Inflammatory macrophage treated with lipopolysaccharide for 4 hours (primary cell): ENCODE data around the gene PLA2G3.
A peak's percentile ranks its signal among the peaks of the same experiment; 100 is the strongest.
"Not testable (repeated sequence)": the region's sequence is repeated elsewhere in the genome, so short reads cannot be mapped to it uniquely, and the experiment has no call there.

Experiments used
- DNase-seq: peaks from one replicate; pipeline ENCODE4 v3.0.0-alpha.2; 2020

PLA2G3 gene

DNA sequence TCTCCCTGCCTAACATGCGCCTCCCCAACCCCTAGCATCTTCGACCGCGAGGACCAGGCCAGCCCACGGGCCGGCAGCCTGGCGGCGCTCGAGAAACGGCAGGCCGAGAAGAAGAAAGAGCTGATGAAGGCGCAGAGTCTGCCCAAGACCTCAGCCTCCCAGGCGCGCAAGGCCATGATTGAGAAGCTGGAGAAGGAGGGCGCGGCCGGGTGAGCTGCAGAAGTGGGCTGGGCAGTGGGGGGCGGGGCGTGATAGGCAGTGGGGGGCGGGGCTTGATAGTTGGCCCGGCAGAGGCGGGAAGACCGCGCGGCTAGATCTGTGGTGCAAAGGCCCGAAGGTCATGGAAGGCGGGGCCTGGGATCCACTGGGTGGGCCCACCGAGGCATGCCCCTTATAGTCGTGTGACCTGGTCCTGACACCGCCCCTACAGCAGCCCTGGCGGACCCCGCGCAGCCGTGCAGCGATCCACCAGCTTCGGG is 41.6 kb downstream of the PLA2G3 start:
- no peak for DNase-seq

- no peak for DNase-seq
Observed at GRCh38 chr22:31097941-31098631, 42.2 kb downstream of the PLA2G3 start.

- DNase-seq: not testable (repeated sequence)
Observed at GRCh38 chr22:31097539-31097938, 42.8 kb downstream of the PLA2G3 start.

DNA sequence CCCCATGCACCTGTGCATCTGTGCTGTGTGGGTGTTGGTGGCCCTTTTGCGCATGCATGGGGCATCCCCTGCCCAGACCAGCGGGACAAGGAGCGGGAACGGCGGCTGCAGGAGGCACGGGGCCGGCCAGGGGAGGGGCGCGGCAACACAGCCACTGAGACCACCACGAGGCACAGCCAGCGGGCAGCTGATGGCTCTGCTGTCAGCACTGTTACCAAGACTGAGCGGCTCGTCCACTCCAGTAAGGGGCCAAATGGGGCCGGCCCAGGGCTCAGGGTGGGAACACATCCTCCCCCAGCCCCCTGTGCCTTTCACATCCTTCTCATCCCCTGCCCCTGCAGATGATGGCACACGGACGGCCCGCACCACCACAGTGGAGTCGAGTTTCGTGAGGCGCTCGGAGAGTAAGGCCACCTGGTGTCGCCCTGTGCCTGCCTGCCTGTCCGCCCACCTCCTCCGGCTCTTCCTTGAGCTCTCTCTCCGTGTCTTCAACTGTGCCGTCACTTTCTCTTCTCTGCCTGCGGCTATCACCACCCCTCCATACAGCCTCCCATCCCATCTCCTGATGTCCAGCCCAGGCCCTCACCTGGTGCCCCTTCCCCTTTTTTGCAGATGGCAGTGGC is 43.5 kb downstream of the PLA2G3 start:
- DNase-seq: no peak

DNA sequence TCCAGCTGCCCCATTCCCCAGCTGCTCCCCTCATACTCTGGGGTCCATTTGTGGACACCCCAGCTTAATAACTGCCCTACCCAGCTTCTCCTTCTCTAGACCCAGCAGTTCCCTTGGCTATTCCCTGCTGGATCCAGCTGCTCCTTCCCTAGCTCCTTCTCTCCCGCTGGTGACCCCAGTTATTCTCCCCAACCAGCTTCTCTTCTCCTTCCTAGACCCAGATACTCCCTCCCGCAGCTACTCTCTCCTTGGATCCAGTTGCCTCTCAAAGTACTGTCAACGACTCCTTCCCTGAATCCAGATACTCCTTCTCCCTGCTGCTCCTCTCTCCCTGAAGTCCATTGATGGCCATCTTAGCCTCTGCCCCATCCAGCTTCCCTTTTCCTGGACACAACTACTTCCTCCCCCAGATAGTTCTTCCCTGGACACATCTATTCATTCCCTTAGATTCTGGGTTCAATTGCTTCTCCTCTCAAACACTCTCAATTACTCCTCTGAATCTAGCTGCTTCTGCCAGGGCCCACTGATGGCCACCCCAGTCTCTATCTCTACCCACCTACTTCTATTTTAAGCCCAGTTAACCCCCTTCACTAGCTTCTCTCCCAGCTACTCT is 44.6 kb downstream of the PLA2G3 start:
- DNase-seq: no peak

DNA sequence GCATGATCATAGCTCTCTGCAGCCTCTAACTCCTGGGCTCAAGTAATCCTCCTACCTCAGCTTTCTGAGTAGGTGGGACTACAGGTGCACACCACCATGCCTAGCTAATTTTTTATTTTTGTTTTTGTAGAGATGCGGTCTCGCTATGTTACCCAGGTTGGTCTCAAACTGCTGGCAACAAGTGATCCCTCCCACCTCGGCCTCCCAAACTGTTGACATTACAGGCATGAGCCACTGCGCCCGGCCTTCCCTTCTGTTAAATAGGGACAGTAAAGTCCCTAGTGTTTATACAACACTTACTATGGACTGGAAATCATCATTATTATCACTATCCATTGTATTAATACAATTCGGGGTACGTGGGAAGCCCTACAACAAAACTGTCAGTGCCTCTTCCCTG is 45.6 kb downstream of the PLA2G3 start:
- no peak for DNase-seq

DNA sequence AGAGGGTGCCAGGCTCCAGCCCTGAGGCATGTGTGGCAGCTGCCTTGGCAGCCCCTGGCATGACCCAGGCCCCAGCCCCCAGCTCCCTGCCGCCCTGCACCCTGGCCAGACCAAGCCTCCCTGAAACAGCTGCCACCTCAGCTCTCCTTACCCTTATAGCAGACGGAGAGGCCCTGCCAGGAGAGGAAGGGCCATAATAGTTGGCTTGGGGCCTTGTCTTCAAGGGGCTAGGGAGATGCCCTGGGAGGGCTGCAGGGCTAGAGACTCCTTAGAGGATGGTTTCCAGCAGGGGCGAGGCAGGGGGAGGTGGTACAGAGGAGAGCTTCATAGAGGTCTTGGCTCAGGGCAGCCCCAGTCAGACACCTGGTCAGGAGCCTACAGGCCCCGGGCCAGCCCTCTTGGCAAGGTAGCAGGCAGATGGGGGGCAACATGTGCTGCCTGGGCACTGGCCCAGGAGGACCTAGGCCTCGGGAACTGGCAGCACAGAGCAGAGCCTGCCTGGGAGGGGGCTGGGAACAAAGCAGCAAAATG is 46.2 kb downstream of the PLA2G3 start:
- no peak for DNase-seq

- DNase-seq: no peak
Observed at GRCh38 chr22:31093086-31093850, 47.0 kb downstream of the PLA2G3 start.

- no peak for DNase-seq
Observed at GRCh38 chr22:31092161-31092560, 48.1 kb downstream of the PLA2G3 start.

DNA sequence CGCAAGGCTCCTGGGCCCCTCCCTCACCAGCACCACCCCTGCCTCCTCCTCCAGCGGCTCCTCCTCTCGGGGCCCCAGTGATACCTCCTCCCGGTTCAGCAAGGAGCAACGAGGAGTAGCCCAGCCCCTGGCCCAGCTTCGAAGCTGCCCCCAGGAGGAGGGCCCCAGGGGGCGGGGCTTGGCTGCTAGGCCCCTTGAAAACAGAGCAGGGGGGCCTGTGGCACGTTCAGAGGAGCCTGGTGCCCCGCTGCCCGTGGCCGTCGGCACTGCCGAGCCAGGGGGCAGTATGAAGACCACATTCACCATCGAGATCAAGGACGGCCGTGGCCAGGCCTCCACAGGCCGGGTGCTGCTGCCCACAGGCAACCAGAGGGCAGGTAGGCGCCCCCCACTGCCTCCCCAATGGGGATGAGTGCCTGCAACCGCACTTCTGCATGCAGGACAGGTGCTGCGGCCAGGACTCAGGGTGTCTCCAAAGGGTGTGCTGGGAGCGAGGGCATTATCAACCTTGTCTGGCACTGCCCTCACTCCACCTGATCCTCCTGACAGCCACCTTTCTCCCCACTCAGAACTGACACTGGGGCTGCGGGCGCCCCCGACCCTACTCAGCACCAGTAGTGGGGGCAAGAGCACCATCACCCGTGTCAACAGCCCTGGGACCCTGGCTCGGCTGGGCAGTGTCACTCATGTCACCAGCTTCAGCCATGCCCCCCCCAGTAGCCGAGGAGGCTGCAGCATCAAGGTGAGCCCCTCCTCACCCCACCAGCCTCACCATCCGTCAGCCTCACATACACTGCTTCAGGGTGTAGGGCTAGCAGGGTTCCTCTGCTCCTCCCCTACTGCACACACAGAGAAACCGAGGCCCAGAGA is 49.0 kb downstream of the PLA2G3 start:
- no peak for DNase-seq

GRCh38 chr22:31090217-31091085 is 49.9 kb downstream of the PLA2G3 start:
- DNase-seq: no peak

- peak; percentile 40 for DNase-seq
Observed at GRCh38 chr22:31089160-31090100, 50.9 kb downstream of the PLA2G3 start.

GRCh38 chr22:31088233-31088986 is 51.9 kb downstream of the PLA2G3 start:
- DNase-seq: no peak

DNA sequence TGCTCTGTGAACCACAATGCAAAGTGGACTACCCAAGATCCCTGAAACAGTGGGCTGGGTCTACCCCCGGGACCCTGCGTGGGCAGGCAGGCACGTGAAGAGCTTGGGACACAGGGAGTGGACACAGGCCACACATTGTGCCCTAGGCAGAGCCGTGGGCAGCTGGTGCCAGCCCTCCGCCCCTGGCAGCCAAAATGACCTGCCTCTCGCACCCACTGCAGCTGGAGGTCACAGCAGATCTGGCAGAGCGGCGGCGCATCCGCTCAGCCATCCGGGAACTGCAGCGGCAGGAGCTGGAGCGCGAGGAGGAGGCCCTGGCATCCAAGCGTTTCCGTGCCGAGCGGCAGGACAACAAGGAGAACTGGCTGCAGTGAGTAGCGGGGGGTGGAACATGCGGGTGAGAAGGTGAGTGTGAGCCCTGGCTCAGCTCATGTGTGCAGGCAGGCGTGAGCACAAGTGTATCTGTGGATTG is 52.5 kb downstream of the PLA2G3 start:
- no peak for DNase-seq

GRCh38 chr22:31086703-31087330 is 53.5 kb downstream of the PLA2G3 start:
- no peak for DNase-seq

GRCh38 chr22:31085928-31086327 is 54.4 kb downstream of the PLA2G3 start:
- no peak for DNase-seq

DNA sequence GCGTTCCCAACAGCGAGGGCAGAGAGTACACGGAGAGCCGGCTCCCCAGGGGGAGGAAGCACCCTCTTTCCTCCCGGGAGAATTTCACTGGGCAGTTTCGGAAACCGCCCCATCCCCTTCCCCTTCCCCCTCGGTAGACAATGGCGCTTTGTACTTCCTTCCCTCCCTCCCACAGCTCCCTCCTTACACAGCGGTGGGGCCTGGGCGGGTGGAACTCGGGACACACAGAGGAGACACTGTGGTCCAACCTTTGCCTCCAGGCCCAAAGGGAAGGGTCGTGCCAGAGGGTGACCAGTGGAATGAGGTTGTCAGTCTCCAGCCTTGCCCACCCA is 54.8 kb downstream of the PLA2G3 start:
- DNase-seq: no peak

DNA sequence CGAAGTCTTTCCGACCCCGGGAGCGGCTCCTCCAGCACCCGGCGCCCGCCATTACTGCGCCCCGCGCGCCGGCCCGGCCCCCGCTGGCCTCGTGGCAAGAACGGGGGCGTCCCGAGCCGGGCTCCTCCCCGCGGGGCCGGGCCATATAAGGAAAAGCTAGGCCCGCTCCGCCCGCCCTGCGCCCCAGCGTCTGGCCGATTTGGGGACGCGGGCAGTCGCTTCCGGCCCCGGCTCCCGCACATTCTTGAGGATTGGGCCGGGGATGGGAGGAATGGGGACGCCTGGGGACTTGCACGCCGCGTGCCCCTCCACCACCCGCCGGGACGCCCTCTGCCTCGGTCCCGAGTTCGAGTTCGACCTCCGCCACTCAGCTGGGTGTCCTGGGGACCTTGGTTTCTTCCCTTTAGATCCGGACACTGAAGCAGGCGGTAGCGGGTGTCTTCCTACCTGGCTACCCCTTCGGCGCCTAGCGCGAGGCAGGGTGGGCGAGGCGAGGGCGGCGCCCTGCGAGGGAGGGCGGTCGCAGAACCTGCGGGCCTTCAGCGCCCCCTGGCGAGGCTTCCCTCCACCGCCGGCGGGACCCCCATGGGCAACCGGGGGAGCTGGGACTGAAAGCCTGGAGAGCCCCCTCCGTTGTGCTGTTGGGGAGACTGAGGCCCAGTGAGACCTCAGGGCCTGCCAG is 55.4 kb downstream of the PLA2G3 start:
- DNase-seq: peak; percentile 85
